NCI-H510A (cell line): ENCODE results near the gene ISX.

Experiments
- DNase-seq: peaks from one replicate; lab custom pipeline; 2025; lab: John Stamatoyannopoulos, UW

The ISX gene

DNA sequence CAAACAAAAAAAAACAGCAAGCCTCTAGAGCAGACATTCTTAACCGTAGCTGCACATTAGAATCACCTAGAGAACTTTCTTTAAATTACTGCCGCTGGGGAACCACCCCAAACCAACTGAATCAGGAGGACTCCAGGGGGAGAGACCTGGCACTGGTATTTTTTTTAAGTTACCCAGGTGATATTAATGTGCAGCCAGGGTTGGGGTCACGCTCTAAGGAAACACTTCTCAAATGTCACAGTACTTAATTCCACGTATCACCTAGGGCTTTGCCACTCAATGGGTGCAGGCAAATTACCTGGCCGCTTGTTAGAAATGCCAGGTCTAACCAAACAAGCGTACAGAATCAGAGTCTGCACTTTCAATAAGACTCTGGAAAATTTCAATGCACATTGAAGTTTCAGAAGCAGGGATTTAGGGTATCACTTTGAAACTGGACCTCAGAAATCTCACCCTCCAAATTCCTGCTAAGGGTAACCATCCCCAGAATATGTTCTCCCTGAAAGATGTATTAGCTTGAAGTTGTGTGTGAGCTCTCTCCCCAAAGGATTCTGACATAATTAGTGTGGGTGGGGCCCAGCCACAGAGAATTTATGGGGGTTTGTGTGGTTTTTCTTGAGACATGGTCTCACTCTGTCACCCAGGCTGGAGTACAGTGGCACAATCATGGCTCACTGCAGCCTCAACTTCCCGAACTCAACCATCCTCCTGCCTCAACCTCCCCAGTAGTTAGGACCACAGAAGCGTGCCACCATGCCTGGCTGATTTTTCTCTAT, 12.7 kb upstream of the ISX start:
- no peak for DNase-seq

GRCh38 chr22:35054064-35054463, 11.9 kb upstream of the ISX start:
- DNase-seq = no peak

GRCh38 chr22:35056486-35056885, 9.5 kb upstream of the ISX start:
- no peak for DNase-seq

DNA sequence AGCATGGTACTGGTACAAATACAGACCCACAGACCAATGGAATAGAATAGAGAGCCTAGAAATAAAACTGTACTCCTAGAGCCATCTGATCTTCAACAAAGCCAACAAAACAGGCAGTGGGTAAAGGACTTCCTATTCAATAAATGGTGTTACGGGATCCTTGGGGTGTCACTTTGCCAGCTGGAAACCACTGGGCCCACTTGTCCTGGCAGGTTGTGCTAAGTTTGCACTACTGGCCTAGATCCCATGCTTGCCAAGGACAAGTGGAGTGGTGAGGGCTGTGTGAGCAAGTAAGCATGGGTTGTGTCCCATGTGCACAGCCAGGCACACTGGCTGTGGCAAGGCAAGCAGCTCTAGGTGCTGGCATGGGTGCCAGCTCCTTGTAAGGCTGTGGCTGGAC, 8.8 kb upstream of the ISX start:
- DNase-seq = no peak

- DNase-seq = no peak
These were observed 6.3 kb upstream of the ISX start for GRCh38 chr22:35059632-35060031.

GRCh38 chr22:35064664-35065063, 1.3 kb upstream of the ISX start:
- DNase-seq = no peak

DNA sequence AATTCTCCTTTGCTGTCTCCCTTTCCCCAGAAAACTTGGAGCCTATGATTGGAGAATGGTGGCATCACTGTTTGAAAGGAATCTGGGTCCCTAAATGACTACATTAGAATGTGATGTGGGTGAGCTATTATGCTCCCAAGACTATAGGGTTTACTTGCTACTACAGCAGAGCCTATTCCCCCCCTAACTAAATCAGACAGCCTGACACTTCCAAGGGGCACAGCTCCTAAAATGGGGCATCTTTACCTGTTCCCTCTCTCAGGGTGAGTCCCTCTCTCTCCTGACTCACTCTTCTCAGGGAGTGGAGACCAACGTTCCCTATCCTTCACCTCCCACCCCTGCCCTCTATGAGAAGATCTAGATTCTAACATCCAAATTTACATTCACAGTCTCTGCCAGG, 775 bp upstream of the ISX start:
- DNase-seq = no peak

DNA sequence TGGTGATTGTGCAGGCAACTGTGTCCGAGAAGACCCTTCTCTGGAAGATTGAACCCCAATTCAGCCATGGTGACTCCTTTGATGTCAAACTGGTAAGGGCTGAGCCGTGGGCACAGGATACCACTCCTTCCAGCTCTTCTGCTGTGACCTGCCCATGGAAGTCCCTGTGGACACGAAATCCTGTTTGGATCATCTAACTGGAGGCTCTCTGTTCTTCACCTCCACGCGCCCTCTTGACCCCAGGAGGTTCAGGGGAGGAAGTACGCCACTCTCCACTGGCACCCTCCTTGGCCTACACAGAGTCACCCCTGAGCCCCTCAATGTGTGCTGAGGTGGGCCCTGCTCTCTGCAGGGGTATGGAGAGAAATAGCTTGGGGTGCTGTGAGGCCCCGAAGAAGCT, 810 bp downstream of the ISX start:
- DNase-seq = no peak

GRCh38 chr22:35069541-35069940, 3.6 kb downstream of the ISX start:
- no peak for DNase-seq

GRCh38 chr22:35070451-35071093, 4.6 kb downstream of the ISX start:
- DNase-seq = no peak

GRCh38 chr22:35071784-35072183, 5.8 kb downstream of the ISX start:
- no peak for DNase-seq

- DNase-seq = no peak
These were observed 7.0 kb downstream of the ISX start for GRCh38 chr22:35072925-35073324.

- no peak for DNase-seq
These were observed 8.6 kb downstream of the ISX start for GRCh38 chr22:35074583-35074982.

DNA sequence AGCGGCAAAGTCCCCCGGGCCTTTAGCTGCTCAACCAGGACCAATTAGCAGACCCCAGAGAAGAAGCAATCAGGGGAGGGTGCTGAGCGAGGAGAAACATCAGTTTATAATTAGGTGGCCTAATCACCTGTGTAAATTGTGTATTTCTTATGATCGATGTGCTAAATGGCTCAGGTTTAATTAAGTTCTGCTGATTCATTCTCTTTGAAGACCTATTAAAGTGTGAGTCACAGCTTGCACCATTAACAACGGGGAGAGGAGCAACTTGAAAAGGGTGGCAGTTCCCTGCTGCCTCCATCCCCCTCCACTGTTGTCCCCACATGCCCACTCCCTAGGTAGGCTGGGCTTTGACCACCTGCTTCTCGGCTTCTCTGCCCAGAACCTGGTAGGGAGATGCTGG, 10.7 kb downstream of the ISX start:
- DNase-seq = no peak

GRCh38 chr22:35085621-35086020, 19.7 kb downstream of the ISX start:
- no peak for DNase-seq

GRCh38 chr22:35089139-35089538, 23.2 kb downstream of the ISX start:
- DNase-seq = no peak

- DNase-seq = no peak
These were observed 26.4 kb downstream of the ISX start for GRCh38 chr22:35092406-35092805.

- no peak for DNase-seq
These were observed 33.0 kb downstream of the ISX start for GRCh38 chr22:35098921-35099320.

GRCh38 chr22:35099883-35100282, 33.9 kb downstream of the ISX start:
- DNase-seq = no peak

DNA sequence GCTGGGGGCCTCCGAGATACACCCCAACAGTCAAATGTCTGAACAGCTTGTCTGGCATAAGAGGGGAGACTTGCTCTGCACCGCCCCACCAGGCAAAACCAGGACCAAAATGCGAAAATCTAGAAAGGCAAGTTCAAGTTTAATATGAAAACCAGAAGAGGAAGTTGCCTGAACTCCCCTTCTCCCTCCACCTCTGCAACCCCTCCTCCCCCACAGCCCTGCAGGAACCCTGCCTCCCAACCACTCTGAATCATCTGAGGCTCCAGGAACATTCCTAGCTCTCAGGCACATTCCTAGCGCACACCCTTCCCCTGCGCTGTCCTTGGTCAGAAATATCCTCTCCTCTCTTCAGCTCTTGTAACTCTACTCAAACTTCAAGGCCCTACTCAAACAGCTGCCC, 36.7 kb downstream of the ISX start:
- no peak for DNase-seq

DNA sequence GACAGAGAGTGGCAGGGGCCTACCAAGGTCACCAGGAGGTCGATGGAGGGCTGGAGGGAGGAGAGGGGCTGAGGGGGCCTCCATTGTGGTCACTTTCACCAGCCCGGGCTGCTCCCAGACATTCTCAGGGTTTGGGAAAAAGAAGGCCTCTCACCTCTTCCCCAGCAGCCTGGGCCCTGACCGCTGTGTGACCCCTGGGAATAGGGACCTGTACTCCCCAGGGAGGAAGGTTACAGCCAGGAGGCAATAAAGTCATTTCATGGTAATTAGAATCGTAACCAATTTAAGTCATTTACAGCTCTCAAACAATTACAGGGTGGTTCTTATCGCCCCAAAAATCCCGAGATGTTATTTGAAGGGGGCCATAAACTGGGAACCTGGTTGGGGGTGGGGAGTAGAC, 37.8 kb downstream of the ISX start:
- DNase-seq = no peak

DNA sequence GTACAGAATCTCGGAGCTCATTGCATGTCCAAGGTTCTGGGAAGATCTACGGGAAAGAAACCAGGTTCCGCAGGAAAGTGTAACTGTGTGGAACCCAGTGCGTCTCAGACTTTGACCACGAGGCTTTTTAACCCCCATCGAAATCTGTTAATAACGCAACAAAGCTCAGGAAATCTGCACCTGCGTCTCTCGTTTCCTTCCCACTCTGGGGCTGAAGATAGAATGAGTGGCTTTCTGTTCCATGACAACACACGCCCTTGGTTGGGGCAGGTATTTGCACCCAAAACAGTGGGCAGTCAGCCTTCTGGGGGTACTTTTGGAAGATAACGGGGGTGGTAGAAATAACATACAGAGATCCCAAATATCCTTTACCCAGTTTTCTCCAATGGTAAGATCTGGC, 38.5 kb downstream of the ISX start:
- no peak for DNase-seq

GRCh38 chr22:35109616-35110015, 43.7 kb downstream of the ISX start:
- no peak for DNase-seq

- no peak for DNase-seq
These were observed 45.3 kb downstream of the ISX start for GRCh38 chr22:35111244-35111643.
